ENCODE measurements around the gene KRT4. TPM values are rescaled to one million over a fixed set of nuclear protein-coding genes. Genes with fewer than 3 reads are reported as not detected.
"Not testable (repeated sequence)": the region's sequence is repeated elsewhere in the genome, so short reads cannot be mapped to it uniquely, and the experiment has no call there.

KRT4 gene
- total RNA-seq, 2 experiments from 2014 or later = not detected

GRCh38 chr12:52796839-52797528 is 16.9 kb downstream of the KRT4 start:
- Mint-ChIP-seq H3K4me3 (no peak overlapping the region), H3K4me1 (peaks cover 2% of the 10 kb centered on the region), H3K27ac (no peak overlapping the region), H3K9me3 (no peaks in the 10 kb centered on the region), H3K27me3 (no peaks in the 10 kb centered on the region), H3K36me3 (ENCODE audit: low read depth) (no peaks in the 10 kb centered on the region)
- POLR2A ChIA-PET = no interaction called here
- DNase-seq = no peak
- CTCF ChIA-PET = no interaction called here

- DNase-seq = no peak
- CTCF ChIA-PET = interaction anchor here (1.3 to 1.7 kb wide), 2 partner anchors 16 to 184 kb away, joined by 3 read pairs; no protein-coding TSS in a partner anchor
Observed at GRCh38 chr12:52796429-52796794, 17.5 kb downstream of the KRT4 start.

GRCh38 chr12:52795694-52796428 is 18.1 kb downstream of the KRT4 start, which contains the start of gene KRT3:
KRT3 (minus strand) TSS chr12:52796117; CDS start chr12:52796042, 75 bp downstream.
- H3K36me3 Mint-ChIP-seq (ENCODE audit: low read depth) = no peaks in the 10 kb centered on the region
- no peak within 1 kb of the TSS for H3K4me3 Mint-ChIP-seq
- CTCF ChIA-PET = interaction anchor here (1.3 to 1.7 kb wide), 2 partner anchors 15 to 185 kb away, joined by 3 read pairs; no protein-coding TSS in a partner anchor
- no peak for DNase-seq
- POLR2A ChIA-PET = no interaction called here
- peaks cover 4% of the 10 kb centered on the region for H3K27me3 Mint-ChIP-seq
- H3K9me3 Mint-ChIP-seq = no peaks in the 10 kb centered on the region
- H3K4me1 Mint-ChIP-seq = peaks cover 2% of the 10 kb centered on the region
- H3K27ac Mint-ChIP-seq = no peak within 1 kb of the TSS

More at GRCh38 chr12:52796429-52796794, 17.5 kb downstream of the KRT4 start:
- Mint-ChIP-seq H3K9me3 (no peaks in the 10 kb centered on the region), H3K4me1 (peaks cover 2% of the 10 kb centered on the region), H3K4me3 (no peak overlapping the region), H3K36me3 (ENCODE audit: low read depth) (no peaks in the 10 kb centered on the region), H3K27me3 (peaks cover 2% of the 10 kb centered on the region), H3K27ac (no peak overlapping the region)
- POLR2A ChIA-PET = no interaction called here

- H3K27ac Mint-ChIP-seq; H3K36me3 Mint-ChIP-seq (ENCODE audit: low read depth); H3K4me3 Mint-ChIP-seq; H3K4me1 Mint-ChIP-seq; POLR2A ChIA-PET; H3K9me3 Mint-ChIP-seq; H3K27me3 Mint-ChIP-seq; DNase-seq: not testable (repeated sequence)
- CTCF ChIA-PET = interaction anchor here (1.3 to 1.7 kb wide), 2 partner anchors 15 to 185 kb away, joined by 3 read pairs; no protein-coding TSS in a partner anchor
Observed at GRCh38 chr12:52795332-52795674, 18.6 kb downstream of the KRT4 start.

GRCh38 chr12:52794479-52795331 is 19.2 kb downstream of the KRT4 start:
- DNase-seq = no peak
- CTCF ChIA-PET = interaction anchor here (1.7 kb wide), 1 partner anchor 14 kb away, joined by 3 read pairs; no protein-coding TSS in a partner anchor
- Mint-ChIP-seq H3K27ac (no peak overlapping the region), H3K4me1 (peaks cover 4% of the 10 kb centered on the region), H3K27me3 (peaks cover 13% of the 10 kb centered on the region), H3K9me3 (no peaks in the 10 kb centered on the region), H3K4me3 (no peak overlapping the region), H3K36me3 (ENCODE audit: low read depth) (no peaks in the 10 kb centered on the region)
- POLR2A ChIA-PET = no interaction called here

GRCh38 chr12:52792185-52793029 is 21.5 kb downstream of the KRT4 start:
- Mint-ChIP-seq H3K9me3 (no peaks in the 10 kb centered on the region), H3K4me1 (peaks cover 4% of the 10 kb centered on the region), H3K27ac (no peak overlapping the region), H3K36me3 (ENCODE audit: low read depth) (no peaks in the 10 kb centered on the region), H3K4me3 (no peak overlapping the region), H3K27me3 (peaks cover 30% of the 10 kb centered on the region)
- DNase-seq = no peak
- ChIA-PET CTCF (interaction anchor here (1.2 kb wide), 1 partner anchor 11 kb away, joined by 3 read pairs; no protein-coding TSS in a partner anchor), POLR2A (no interaction called here)

GRCh38 chr12:52791271-52792184 is 22.4 kb downstream of the KRT4 start:
- Mint-ChIP-seq H3K4me1 (peaks cover 4% of the 10 kb centered on the region), H3K27me3 (peaks cover 30% of the 10 kb centered on the region), H3K36me3 (ENCODE audit: low read depth) (no peaks in the 10 kb centered on the region), H3K27ac (no peak overlapping the region), H3K9me3 (no peaks in the 10 kb centered on the region), H3K4me3 (no peak overlapping the region)
- ChIA-PET POLR2A (no interaction called here), CTCF (interaction anchor here (0.6 to 1.7 kb wide), 3 partner anchors 11 to 141 kb away, joined by 3 to 6 read pairs (median 3); no protein-coding TSS in a partner anchor)
- no peak for DNase-seq

GRCh38 chr12:52790427-52791270 is 23.3 kb downstream of the KRT4 start:
- CTCF ChIA-PET = interaction anchor here (1.7 kb wide), 1 partner anchor 89 kb away, joined by 6 read pairs; no protein-coding TSS in a partner anchor
- H3K27ac Mint-ChIP-seq = no peak overlapping the region
- no peaks in the 10 kb centered on the region for H3K9me3 Mint-ChIP-seq
- no peak overlapping the region for H3K4me3 Mint-ChIP-seq
- H3K4me1 Mint-ChIP-seq = peaks cover 4% of the 10 kb centered on the region
- POLR2A ChIA-PET = no interaction called here
- H3K36me3 Mint-ChIP-seq (ENCODE audit: low read depth) = no peaks in the 10 kb centered on the region
- no peak for DNase-seq
- H3K27me3 Mint-ChIP-seq = peaks cover 30% of the 10 kb centered on the region

- peaks cover 4% of the 10 kb centered on the region for H3K4me1 Mint-ChIP-seq
- ChIA-PET CTCF (interaction anchor here (1.7 kb wide), 1 partner anchor 90 kb away, joined by 6 read pairs; no protein-coding TSS in a partner anchor), POLR2A (no interaction called here)
- H3K9me3 Mint-ChIP-seq = no peaks in the 10 kb centered on the region
- peaks cover 35% of the 10 kb centered on the region for H3K27me3 Mint-ChIP-seq
- H3K27ac Mint-ChIP-seq = no peak overlapping the region
- no peak for DNase-seq
- H3K4me3 Mint-ChIP-seq = no peak overlapping the region
- no peaks in the 10 kb centered on the region for H3K36me3 Mint-ChIP-seq (ENCODE audit: low read depth)
Observed at GRCh38 chr12:52789637-52790426, 24.1 kb downstream of the KRT4 start.

GRCh38 chr12:52788876-52789636 is 24.9 kb downstream of the KRT4 start:
- H3K4me3 Mint-ChIP-seq = no peak overlapping the region
- no peak overlapping the region for H3K27ac Mint-ChIP-seq
- H3K27me3 Mint-ChIP-seq = peaks cover 38% of the 10 kb centered on the region
- H3K9me3 Mint-ChIP-seq = no peaks in the 10 kb centered on the region
- CTCF ChIA-PET = no interaction called here
- H3K4me1 Mint-ChIP-seq = peaks cover 2% of the 10 kb centered on the region
- H3K36me3 Mint-ChIP-seq (ENCODE audit: low read depth) = no peaks in the 10 kb centered on the region
- DNase-seq = no peak
- POLR2A ChIA-PET = no interaction called here

Data from activated CD4-positive, alpha-beta T cell treated with anti-CD3 and anti-CD28 coated beads, Interleukin-2, amount 10 ng/mL, durations not matched to agents 7 days and 5 days (primary cell).